Measurements from ENCODE around the gene TTLL9.

TTLL9 gene

DNA sequence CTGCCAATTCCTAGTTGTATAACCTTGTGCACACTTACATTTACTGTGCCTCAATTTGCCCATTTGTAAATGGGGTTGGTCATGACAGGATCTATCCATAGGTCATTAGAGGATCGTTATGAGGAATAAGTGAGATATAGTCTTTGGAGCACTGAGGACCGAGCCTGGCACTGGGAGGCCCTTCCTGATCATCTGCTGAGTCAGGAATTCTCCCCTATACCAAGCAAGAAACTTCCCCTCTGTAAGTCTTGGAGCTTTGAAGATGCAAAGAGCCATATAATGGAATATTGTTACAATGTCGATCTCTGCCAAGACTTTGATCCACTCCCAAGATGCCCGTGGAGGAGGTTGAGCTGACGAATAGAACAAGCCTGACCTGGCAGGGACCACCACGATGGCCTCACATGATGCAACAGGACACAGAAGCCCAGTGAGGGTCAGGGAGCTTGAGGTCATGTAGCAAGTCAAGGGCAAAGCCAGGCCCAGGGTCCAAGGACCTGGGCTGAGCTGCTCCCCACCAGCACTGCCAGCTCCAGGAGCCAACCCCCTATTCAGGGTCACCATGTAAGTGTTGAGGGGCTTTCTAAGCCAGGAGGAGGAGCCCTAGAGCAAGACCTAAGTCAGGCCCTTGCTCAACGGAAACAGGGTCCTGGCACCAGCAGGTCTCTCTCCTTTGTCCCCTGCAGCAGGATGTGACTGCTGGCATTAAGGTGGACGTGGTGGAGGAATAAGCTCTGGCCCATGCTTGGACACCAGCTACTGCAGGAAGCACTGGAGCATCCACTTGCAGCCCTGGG lies 64.7 kb downstream of the TTLL9 start:
- no peak overlapping the region for H3K27ac Mint-ChIP-seq
- no peaks in the 10 kb centered on the region for H3K9me3 Mint-ChIP-seq

DNA sequence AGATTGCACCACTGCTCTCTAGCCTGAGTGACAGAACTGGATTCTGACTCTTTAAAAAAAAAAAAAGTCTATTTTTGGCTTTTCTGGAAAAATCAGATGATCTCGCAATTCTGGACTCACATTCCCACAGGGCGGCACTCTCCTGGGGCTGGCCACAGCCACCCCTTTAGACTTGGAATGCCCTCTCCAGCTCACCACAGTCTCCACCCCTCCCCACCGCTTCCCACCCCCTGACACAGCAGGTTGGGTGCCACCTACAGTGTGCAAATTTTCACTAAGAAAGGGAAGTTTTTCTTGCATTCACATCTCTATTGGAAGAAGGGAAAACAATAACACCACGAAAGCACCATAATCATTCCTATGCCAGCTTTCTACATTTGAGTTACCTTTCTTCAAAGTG lies 66.0 kb downstream of the TTLL9 start:
- no peak overlapping the region for H3K4me3 Mint-ChIP-seq
- H3K4me1 Mint-ChIP-seq (ENCODE audit: low read depth), result no peaks in the 10 kb centered on the region
- H3K9me3 Mint-ChIP-seq, result no peaks in the 10 kb centered on the region
- no peak overlapping the region for H3K27ac Mint-ChIP-seq
- H3K27me3 Mint-ChIP-seq (ENCODE audit: low read depth), result peaks cover 4% of the 10 kb centered on the region
- DNase-seq (ENCODE audit: low spot score), result no peak
- H3K36me3 Mint-ChIP-seq (ENCODE audit: low read depth), result no peaks in the 10 kb centered on the region

More for the DNA sequence above, 64.7 kb downstream of the TTLL9 start:
- Mint-ChIP-seq H3K4me3 (no peak overlapping the region), H3K36me3 (ENCODE audit: low read depth) (no peaks in the 10 kb centered on the region), H3K4me1 (ENCODE audit: low read depth) (no peaks in the 10 kb centered on the region), H3K27me3 (ENCODE audit: low read depth) (peaks cover 7% of the 10 kb centered on the region)
- DNase-seq (ENCODE audit: low spot score), result no peak

GRCh38 chr20:31937820-31938219 lies 67.4 kb downstream of the TTLL9 start:
- no peaks in the 10 kb centered on the region for H3K9me3 Mint-ChIP-seq
- H3K27ac Mint-ChIP-seq, result no peak overlapping the region
- H3K4me3 Mint-ChIP-seq, result no peak overlapping the region
- no peak for DNase-seq (ENCODE audit: low spot score)
- H3K27me3 Mint-ChIP-seq (ENCODE audit: low read depth), result no peaks in the 10 kb centered on the region
- H3K36me3 Mint-ChIP-seq (ENCODE audit: low read depth), result no peaks in the 10 kb centered on the region
- no peaks in the 10 kb centered on the region for H3K4me1 Mint-ChIP-seq (ENCODE audit: low read depth)

- no peak for DNase-seq (ENCODE audit: low spot score)
- Mint-ChIP-seq H3K27ac (no peak overlapping the region), H3K4me1 (ENCODE audit: low read depth) (no peaks in the 10 kb centered on the region), H3K27me3 (ENCODE audit: low read depth) (no peaks in the 10 kb centered on the region), H3K9me3 (no peaks in the 10 kb centered on the region), H3K4me3 (no peak overlapping the region), H3K36me3 (ENCODE audit: low read depth) (peaks cover 4% of the 10 kb centered on the region)
Measured at GRCh38 chr20:31939661-31940060, 69.2 kb downstream of the TTLL9 start.

GRCh38 chr20:31943052-31943471 lies 72.6 kb downstream of the TTLL9 start:
- Mint-ChIP-seq H3K4me1 (ENCODE audit: low read depth) (no peaks in the 10 kb centered on the region), H3K4me3 (no peak overlapping the region), H3K27ac (no peak overlapping the region), H3K9me3 (no peaks in the 10 kb centered on the region), H3K27me3 (ENCODE audit: low read depth) (no peaks in the 10 kb centered on the region), H3K36me3 (ENCODE audit: low read depth) (peaks cover 28% of the 10 kb centered on the region)
- no peak for DNase-seq (ENCODE audit: low spot score)

DNA sequence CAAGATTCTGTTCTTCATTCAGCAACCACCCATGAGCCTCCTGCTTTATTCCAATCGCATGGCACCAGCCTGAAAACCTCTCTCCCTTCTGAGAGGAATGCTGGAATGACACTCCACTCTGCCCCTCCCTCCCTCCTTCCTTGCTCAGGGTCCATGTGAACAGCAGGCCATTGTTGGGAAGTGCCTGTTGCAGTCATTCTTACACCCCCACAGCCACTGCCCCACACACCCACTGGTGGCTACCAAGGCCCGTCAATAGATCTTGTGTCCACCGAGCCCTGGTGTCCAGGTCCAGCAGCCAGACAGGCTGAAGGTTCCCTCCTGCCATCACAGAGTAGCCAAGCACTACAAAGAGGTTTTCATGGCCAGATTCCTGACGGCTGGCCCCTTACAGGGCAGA lies 74.9 kb downstream of the TTLL9 start:
- H3K4me3 Mint-ChIP-seq, result no peak overlapping the region
- no peak for DNase-seq (ENCODE audit: low spot score)

DNA sequence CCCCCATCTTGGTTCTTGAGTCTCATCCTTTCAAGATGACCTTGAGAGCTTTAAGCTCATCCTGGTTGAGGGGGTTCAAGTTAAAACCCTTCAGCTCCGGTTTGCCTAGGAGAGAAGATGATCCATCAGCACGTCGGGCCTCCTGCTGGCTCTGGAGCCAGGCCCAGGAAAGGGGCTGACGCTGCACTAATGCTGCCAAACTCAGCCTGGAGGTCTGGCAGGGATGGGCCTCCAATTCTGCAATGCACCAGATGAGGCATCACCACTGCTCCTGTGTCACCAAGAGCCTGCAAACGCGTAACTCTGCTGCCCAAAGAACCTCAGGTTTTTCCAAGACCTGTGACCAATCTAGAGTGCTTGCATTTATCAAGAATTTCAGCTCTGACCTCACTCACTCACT lies 75.4 kb downstream of the TTLL9 start:
- Mint-ChIP-seq H3K4me1 (ENCODE audit: low read depth) (peaks cover 16% of the 10 kb centered on the region), H3K9me3 (no peaks in the 10 kb centered on the region), H3K27ac (no peak overlapping the region), H3K4me3 (no peak overlapping the region), H3K36me3 (ENCODE audit: low read depth) (peaks cover 45% of the 10 kb centered on the region), H3K27me3 (ENCODE audit: low read depth) (no peaks in the 10 kb centered on the region)
- DNase-seq (ENCODE audit: low spot score), result no peak

More for the DNA sequence above, 74.9 kb downstream of the TTLL9 start:
- Mint-ChIP-seq H3K4me1 (ENCODE audit: low read depth) (peaks cover 11% of the 10 kb centered on the region), H3K27ac (no peak overlapping the region), H3K9me3 (no peaks in the 10 kb centered on the region), H3K27me3 (ENCODE audit: low read depth) (no peaks in the 10 kb centered on the region), H3K36me3 (ENCODE audit: low read depth) (peaks cover 45% of the 10 kb centered on the region)

DNA sequence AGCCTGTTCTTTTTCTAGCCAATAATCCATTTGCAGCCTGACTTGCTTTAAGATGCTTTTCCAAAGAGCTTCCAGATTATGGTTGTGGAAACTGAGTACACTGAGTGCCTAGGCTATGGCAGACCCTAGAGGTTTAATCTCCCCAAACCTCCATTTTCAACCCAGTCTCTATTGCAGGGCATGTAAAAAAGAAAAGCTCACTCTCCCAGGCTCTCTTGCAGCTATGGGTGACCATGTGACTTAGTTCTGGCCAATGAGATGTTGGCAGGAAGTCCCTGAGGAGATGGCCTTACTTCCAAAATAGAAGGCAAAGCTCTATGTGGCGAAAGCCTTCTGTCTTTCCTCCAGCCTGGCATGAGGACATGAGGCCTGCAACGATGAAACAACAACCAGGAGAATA lies 77.6 kb downstream of the TTLL9 start:
- Mint-ChIP-seq H3K4me1 (ENCODE audit: low read depth) (peaks cover 28% of the 10 kb centered on the region), H3K27ac (no peak overlapping the region), H3K4me3 (no peak overlapping the region), H3K36me3 (ENCODE audit: low read depth) (peaks cover 45% of the 10 kb centered on the region), H3K9me3 (no peaks in the 10 kb centered on the region), H3K27me3 (ENCODE audit: low read depth) (no peaks in the 10 kb centered on the region)
- DNase-seq (ENCODE audit: low spot score), result no peak

DNA sequence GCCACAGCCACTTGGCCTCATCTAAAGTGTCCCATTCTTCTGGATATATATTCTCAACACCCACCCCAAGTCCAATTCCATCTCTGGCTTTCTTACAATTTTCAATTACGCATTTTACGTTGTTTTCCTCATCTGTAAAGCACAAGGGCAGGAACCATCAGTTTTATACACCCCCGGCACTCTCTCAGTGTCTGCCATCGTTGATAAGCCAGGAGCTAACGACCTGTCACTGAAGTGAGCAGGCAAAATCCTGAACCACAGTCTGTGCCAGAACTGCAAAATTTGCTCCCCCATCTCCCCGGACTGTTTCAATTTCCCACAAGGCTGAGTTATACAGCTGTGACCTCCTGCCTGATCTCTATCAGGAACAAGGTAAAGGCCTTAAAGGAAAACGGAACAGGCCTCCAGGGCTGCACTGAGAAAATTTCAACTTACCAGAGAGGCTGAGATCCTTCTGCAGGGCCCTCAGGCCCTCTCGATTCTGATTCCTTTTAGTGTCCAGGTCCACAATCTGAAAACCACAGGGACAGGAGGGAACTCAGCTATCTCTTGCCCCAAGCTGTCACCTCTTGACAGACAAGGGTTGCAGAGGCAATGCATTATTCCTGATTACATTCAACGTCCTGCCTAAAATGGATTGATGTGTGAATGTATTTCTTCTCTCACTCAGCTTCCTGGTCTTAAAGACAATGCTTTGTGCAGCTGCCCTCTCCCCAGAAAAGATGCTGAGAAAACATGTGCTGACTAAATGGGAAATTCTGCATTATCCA lies 79.6 kb downstream of the TTLL9 start:
- no peak overlapping the region for H3K27ac Mint-ChIP-seq

DNA sequence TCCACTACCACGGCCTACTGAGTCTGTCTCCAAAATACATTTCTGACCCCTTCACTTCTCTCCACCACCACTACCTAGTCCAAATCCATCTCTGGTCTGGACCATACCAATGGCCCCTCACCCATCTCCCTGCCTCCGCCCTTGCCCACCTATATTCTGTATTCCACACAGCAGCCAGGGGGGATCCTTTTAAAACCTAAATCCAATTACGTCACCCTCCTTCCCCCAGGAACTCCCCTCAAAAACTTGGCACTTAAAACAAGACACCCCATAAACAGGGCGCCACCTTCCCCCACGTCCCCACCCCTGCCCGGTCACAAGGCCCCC lies 80.7 kb downstream of the TTLL9 start:
- Mint-ChIP-seq H3K36me3 (ENCODE audit: low read depth) (peaks cover 32% of the 10 kb centered on the region), H3K4me1 (ENCODE audit: low read depth) (peaks cover 28% of the 10 kb centered on the region), H3K27ac (peak overlapping the region; percentile 91), H3K4me3 (peak overlapping the region; percentile 97), H3K9me3 (no peaks in the 10 kb centered on the region), H3K27me3 (ENCODE audit: low read depth) (peaks cover 6% of the 10 kb centered on the region)
- DNase-seq (ENCODE audit: low spot score), result no peak

More for the DNA sequence above, 79.6 kb downstream of the TTLL9 start:
- Mint-ChIP-seq H3K4me3 (peak overlapping the region; percentile 97), H3K27me3 (ENCODE audit: low read depth) (peaks cover 2% of the 10 kb centered on the region), H3K9me3 (no peaks in the 10 kb centered on the region), H3K36me3 (ENCODE audit: low read depth) (peaks cover 37% of the 10 kb centered on the region), H3K4me1 (ENCODE audit: low read depth) (peaks cover 28% of the 10 kb centered on the region)
- DNase-seq (ENCODE audit: low spot score), result no peak

GRCh38 chr20:31951530-31952453 lies 81.4 kb downstream of the TTLL9 start, which contains the start of gene PDRG1:
TSS of gene PDRG1 (minus strand) at chr20:31952046. CDS start at chr20:31951961, 85 bp downstream.
- H3K27ac Mint-ChIP-seq, result peak within 1 kb of the TSS; percentile 95
- no peaks in the 10 kb centered on the region for H3K9me3 Mint-ChIP-seq
- H3K4me3 Mint-ChIP-seq, result peak within 1 kb of the TSS; percentile 97
- DNase-seq (ENCODE audit: low spot score), result peak; percentile 97
- peaks cover 7% of the 10 kb centered on the region for H3K27me3 Mint-ChIP-seq (ENCODE audit: low read depth)
- peaks cover 28% of the 10 kb centered on the region for H3K4me1 Mint-ChIP-seq (ENCODE audit: low read depth)
- H3K36me3 Mint-ChIP-seq (ENCODE audit: low read depth), result peaks cover 27% of the 10 kb centered on the region

GRCh38 chr20:31953556-31954148 lies 83.2 kb downstream of the TTLL9 start:
- DNase-seq (ENCODE audit: low spot score), result no peak
- H3K27me3 Mint-ChIP-seq (ENCODE audit: low read depth), result peaks cover 11% of the 10 kb centered on the region
- no peaks in the 10 kb centered on the region for H3K9me3 Mint-ChIP-seq
- no peak overlapping the region for H3K4me3 Mint-ChIP-seq
- no peak overlapping the region for H3K27ac Mint-ChIP-seq
- peaks cover 28% of the 10 kb centered on the region for H3K4me1 Mint-ChIP-seq (ENCODE audit: low read depth)
- peaks cover 11% of the 10 kb centered on the region for H3K36me3 Mint-ChIP-seq (ENCODE audit: low read depth)

DNA sequence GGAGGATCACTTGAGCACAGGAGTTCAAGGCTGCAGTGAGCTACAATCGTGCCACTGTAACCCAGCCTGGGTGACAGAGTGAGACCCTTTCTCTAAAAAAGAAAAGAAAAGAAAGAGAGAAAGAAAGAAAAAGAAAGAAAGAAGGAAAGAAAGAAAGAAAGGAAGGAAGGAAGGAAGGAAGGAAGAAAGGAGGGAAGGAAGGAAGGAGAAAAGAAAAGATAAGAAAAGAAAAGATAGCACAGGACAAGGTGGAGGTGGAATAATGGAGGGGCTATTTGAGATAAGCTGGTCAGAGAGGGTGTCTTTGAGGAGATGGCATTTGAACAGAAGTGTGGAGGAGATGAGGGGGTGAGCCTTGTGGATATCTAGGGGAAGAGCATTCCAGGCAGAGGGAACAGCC lies 84.1 kb downstream of the TTLL9 start:
- peaks cover 13% of the 10 kb centered on the region for H3K27me3 Mint-ChIP-seq (ENCODE audit: low read depth)
- peaks cover 25% of the 10 kb centered on the region for H3K4me1 Mint-ChIP-seq (ENCODE audit: low read depth)
- peaks cover 6% of the 10 kb centered on the region for H3K36me3 Mint-ChIP-seq (ENCODE audit: low read depth)
- H3K9me3 Mint-ChIP-seq, result no peaks in the 10 kb centered on the region
- H3K4me3 Mint-ChIP-seq, result no peak overlapping the region
- DNase-seq (ENCODE audit: low spot score), result no peak
- H3K27ac Mint-ChIP-seq, result no peak overlapping the region
